ENCODE results near the gene RBMS3.

DNA sequence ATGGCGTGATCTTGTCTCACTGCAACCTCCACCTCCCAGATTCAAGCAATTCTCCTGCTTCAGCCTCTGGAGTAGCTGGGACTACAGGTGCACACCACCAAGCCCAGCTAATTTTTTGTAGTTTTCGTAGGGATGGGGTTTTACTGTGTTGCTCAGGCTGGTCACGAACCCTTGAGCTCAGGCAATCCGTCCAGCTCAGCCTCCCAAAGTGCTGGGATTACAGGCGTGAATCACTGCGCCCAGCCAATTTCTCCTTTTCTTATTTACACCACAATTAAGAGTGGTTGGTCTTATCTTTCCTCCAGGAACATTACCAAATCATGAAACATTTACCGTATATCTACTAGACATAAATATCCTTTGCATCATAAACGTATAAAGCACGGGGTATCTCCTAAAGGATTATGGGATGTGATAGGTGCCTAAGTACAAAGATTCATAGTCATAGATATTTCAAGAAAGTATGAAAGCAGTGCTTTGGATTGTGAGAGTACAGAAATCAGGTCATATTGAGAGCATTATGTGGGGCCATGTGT lies 194.5 kb downstream of the RBMS3 start:
- TF ChIP-seq, protein P1, sequence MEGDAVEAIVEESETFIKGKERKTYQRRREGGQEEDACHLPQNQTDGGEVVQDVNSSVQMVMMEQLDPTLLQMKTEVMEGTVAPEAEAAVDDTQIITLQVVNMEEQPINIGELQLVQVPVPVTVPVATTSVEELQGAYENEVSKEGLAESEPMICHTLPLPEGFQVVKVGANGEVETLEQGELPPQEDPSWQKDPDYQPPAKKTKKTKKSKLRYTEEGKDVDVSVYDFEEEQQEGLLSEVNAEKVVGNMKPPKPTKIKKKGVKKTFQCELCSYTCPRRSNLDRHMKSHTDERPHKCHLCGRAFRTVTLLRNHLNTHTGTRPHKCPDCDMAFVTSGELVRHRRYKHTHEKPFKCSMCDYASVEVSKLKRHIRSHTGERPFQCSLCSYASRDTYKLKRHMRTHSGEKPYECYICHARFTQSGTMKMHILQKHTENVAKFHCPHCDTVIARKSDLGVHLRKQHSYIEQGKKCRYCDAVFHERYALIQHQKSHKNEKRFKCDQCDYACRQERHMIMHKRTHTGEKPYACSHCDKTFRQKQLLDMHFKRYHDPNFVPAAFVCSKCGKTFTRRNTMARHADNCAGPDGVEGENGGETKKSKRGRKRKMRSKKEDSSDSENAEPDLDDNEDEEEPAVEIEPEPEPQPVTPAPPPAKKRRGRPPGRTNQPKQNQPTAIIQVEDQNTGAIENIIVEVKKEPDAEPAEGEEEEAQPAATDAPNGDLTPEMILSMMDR (IDR thresholded peaks at IDR 0.05) = no peak
- TF ChIP-seq EZH2 (IDR thresholded peaks at IDR 0.05) (no peak), EZH2phosphoT487 (IDR thresholded peaks at IDR 0.05) (no peak)
